GM06990 (cell line): ENCODE results near the gene C22orf42.

Experiments
- DNase-seq: peaks from one replicate; pipeline ENCODE4 v3.0.0-alpha.2; 2011; ENCODE audit not compliant: insufficient read length; ENCODE audit errors: extremely low read depth
- H3K27me3 ChIP-seq: replicated peaks from 2 replicates; pipeline ENCODE4 v1.6.0; 2011; ENCODE audit warnings: low read length; ENCODE audit not compliant: control insufficient read depth, insufficient read depth
- H3K36me3 ChIP-seq: 2 replicates; pipeline ENCODE4 v1.5.1; 2011; ENCODE audit warnings: low read length; ENCODE audit not compliant: control insufficient read depth, insufficient read depth
- H3K4me3 ChIP-seq: replicated peaks from 2 replicates; pipeline ENCODE4 v1.5.1; 2011; ENCODE audit warnings: low read depth, mild to moderate bottlenecking, control low read depth, low read length
- TF ChIP-seq, protein P1 (sequence below): IDR thresholded peaks from 2 replicates; pipeline ENCODE4 v1.5.1; 2011; ENCODE audit warnings: low read length, control low read depth, mild to moderate bottlenecking, inconsistent platforms; ENCODE audit not compliant: insufficient read depth, poor library complexity, severe bottlenecking

C22orf42 gene

DNA sequence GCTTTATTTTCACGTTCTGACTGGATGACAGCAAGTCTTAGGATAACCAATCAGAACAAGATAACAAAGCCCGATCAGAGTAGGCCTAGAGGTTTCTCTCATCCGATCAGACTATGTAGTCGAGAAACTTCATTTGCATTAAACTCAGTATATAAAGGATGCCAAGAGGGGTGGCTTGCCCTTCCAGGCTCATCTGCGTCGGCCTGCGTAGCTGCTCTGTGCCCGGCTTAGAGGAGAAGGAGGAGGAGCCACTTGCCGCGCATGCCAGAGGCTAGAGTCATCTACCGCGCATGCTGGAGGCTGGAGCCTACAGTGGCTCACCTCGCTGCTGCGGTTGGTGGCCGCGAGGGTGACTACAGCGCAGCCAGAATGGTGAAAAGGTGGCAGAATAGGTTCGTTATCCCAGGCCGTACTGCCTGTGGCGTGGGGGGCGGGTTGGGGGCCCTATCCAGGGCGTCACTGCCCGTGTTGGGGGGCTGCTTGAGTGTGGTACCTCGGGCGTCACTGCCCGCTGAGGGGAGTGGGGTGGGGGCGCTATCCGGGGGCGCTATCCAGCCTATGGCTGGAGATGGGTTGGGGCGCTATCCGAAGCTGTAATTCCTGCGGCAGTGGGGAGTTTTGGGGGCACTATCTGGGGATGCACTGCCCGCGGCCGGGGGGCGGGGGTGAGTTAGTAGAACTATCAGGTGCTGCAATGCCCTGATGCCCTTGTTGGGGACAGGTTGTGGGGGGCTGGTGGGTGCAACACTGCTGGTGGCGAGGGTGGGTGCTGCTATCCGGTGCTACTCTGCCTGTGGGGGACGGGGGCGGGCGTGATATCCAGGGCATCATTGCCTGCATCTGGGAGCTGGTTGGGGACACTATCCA lies 46.0 kb upstream of the C22orf42 start, which contains the start of gene RFPL2:
Gene RFPL2 (minus strand): TSS at position 218 of the 867 bp plus-strand sequence. CDS start 2,622 bp downstream, outside the sequence.
- TF ChIP-seq, protein P1, sequence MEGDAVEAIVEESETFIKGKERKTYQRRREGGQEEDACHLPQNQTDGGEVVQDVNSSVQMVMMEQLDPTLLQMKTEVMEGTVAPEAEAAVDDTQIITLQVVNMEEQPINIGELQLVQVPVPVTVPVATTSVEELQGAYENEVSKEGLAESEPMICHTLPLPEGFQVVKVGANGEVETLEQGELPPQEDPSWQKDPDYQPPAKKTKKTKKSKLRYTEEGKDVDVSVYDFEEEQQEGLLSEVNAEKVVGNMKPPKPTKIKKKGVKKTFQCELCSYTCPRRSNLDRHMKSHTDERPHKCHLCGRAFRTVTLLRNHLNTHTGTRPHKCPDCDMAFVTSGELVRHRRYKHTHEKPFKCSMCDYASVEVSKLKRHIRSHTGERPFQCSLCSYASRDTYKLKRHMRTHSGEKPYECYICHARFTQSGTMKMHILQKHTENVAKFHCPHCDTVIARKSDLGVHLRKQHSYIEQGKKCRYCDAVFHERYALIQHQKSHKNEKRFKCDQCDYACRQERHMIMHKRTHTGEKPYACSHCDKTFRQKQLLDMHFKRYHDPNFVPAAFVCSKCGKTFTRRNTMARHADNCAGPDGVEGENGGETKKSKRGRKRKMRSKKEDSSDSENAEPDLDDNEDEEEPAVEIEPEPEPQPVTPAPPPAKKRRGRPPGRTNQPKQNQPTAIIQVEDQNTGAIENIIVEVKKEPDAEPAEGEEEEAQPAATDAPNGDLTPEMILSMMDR = no peak
- Histone ChIP-seq H3K36me3 (no peaks in the 10 kb centered on the region), H3K4me3 (no peak within 1 kb of the TSS), H3K27me3 (no peaks in the 10 kb centered on the region; the same call in 1 of the 2 replicates)
- no peak for DNase-seq

DNA sequence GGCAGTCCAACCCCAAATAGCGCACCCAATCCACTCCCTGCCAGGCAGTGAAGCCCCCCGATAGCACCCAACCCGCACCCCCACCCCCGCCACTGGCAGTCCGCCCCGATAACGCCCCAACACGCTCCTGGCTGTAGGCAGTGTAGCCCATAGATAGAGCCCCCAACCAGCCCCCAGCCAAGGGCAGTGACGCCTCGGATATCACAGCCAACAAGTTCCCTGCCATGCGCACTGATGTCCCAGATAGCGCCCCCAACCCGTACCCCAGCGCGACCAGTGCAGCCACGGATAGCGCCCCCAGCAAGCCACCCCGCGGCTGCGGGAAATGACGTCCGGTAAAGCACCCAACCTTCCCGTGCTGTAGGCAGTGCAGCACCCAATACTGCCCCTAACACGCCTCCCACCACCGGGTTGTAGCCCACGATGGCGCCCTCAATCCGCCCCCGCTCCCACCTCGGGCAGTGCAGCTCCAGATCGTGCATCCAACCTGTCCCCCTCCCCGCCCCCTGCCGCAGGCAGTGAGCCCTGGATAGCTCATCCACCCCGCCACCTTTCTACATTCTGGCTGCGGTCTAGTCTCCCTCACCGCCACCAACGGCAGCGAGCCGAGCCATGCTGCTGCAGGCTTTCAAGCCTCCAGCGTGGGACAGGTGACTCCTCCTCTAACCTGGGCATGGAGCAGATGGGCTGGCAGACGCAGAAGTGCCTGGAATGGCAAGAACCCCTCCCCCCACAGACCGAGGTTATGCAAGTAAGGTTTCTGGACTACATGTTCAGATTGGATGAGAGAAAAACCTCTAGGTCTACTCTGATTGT lies 45.1 kb upstream of the C22orf42 start:
- Histone ChIP-seq H3K36me3 (no peaks in the 10 kb centered on the region), H3K4me3 (no peak overlapping the region), H3K27me3 (no peaks in the 10 kb centered on the region; the same call in 1 of the 2 replicates)
- TF ChIP-seq, protein P1 = no peak
- DNase-seq = no peak

DNA sequence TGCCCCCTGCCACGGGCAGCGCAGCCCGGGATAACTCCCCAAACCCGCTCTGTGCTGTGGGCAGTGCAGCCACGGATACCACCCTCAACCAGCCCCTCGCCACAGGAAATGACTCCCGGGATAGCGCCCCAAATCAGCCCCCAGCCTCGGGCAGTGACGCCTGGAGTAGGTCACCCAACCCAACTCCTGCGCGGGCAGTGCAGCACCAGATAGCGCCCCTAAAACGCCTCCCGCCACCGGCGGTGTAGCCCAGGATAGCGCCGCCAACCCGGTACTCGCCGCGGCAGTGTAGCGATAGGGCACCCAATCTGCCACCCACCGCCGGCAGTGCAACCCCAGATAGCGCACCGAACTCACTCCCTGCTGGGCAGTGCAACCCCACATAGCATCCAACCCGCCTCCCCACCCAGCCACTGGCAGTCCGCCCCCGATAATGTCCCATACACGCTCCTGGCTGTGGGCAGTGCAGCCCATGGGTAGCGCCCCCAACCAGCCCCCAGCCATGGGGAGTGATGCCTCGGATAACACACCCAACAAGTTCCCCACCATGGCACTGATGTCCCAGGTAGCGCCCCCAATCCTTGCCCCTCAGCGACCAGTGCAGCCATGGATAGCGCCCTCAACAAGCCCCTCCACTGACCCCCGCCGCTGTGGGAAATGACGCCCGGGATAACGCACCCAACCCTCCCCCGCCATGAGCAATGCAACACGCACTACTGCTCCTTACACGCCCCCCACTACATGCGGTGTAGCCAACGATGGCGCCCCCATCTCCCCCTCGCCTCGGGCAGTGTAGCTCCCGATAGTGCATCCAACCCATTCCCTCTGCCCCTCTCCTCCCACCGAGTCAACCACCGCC lies 44.3 kb upstream of the C22orf42 start:
- DNase-seq = no peak
- no peaks in the 10 kb centered on the region for H3K36me3 ChIP-seq
- no peaks in the 10 kb centered on the region; the same call in 1 of the 2 replicates for H3K27me3 ChIP-seq
- TF ChIP-seq, protein P1 = no peak
- H3K4me3 ChIP-seq = no peak overlapping the region

DNA sequence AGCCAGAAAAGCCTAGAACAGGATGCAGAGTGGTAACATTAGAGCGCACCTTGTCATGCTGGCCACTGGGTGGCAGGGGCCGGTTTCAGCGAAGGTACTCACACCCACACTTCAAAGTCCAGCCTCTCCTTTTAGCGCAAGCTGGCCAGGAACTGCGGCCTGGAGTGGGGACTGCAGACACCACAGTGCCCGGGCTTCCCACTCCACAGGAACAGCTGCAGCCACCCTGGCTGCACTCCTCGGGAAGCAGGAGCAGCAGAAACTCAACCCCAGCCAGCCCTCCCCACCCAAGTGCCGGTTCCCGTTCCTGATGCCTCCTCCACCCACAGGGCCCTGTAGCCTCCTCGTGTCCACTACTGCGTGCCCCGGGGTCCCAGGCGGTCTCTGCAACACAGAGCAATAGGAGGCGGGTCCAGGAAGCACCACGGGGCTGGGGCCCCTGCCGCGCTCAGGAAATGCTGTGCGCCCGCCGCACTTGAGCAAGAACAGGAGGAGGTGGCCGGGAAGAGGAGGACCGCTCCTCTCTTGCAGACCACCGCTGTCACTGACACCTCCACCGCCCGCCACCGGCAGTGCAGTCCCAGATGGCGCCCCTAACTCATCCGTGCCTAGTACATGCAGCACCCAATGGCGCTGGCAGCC lies 43.6 kb upstream of the C22orf42 start:
- no peak for DNase-seq
- TF ChIP-seq, protein P1 = peak; percentile 53
- Histone ChIP-seq H3K36me3 (no peaks in the 10 kb centered on the region), H3K4me3 (no peak overlapping the region), H3K27me3 (no peaks in the 10 kb centered on the region; the same call in 1 of the 2 replicates)

DNA sequence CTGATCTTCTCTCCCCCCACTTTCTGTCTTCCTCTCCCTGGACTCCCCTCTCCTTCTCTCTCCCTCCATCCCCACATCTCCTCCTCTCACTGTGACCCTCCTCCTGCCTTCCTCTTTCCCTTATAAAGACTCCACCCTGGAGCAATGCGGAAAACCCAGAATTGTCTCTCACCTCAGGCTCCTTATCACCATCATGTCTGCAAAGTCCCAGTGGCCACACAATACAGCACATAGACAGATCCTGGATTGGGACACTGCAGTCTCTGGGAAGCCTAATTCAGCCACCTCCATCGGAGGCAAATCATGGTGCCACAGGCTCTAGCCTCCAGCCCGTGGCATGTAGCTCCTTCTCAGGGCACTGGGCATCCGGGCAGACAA lies 43.0 kb upstream of the C22orf42 start:
- no peaks in the 10 kb centered on the region for H3K36me3 ChIP-seq
- no peak for DNase-seq
- H3K27me3 ChIP-seq = no peaks in the 10 kb centered on the region; the same call in 1 of the 2 replicates
- H3K4me3 ChIP-seq = no peak overlapping the region
- TF ChIP-seq, protein P1 = no peak
